Peyer's patch (tissue), 4 donors: ENCODE measurements around the gene SYVN1. TPM values are rescaled to one million over a fixed set of nuclear protein-coding genes. Genes with fewer than 3 reads are reported as not detected.
"Not testable (repeated sequence)": the region's sequence is repeated elsewhere in the genome, so short reads cannot be mapped to it uniquely, and the experiment has no call there.

Source experiments
- DNase-seq, 3 donors: peaks; one replicate each; pipeline ENCODE4 v3.0.0-alpha.2; 2017 to 2019
- H3K27ac ChIP-seq, 4 donors: fragments of 200-600 bp; sonication (generic); one replicate each; pipeline ENCODE4 v1.5.1; 2016 to 2019
- H3K27me3 ChIP-seq, 2 donors: fragments of 200-600 bp; sonication (generic); one replicate each; pipeline ENCODE4 v1.5.1; 2019
- H3K36me3 ChIP-seq, 3 donors: fragments of 200-600 bp; sonication (generic); one replicate each; pipeline ENCODE4 v1.5.1; 2016 to 2019
- H3K4me1 ChIP-seq, 4 donors: fragments of 200-600 bp; sonication (generic); one replicate each; pipeline ENCODE4 v1.5.1; 2016 to 2019
- H3K4me3 ChIP-seq, 4 donors: fragments of 200-600 bp; sonication (generic); 1 replicate in 3 of 4; 2 replicates in 1 of 4; pipeline ENCODE4 v1.5.1; 2016 to 2019; ENCODE audit warnings: mild to moderate bottlenecking in 1 of 4
- H3K9me3 ChIP-seq, 4 donors: fragments of 200-600 bp; sonication (generic); one replicate each; pipeline ENCODE4 v1.5.1; 2016 to 2019; ENCODE audit warnings: mild to moderate bottlenecking in 1 of 4
- CTCF ChIP-seq, 6 experiments: fragments of 450-650 bp in 4 of 6; fragments of 200-600 bp in 2 of 6; sonication (generic) in 1 of 6; IDR thresholded peaks; one replicate each; pipeline ENCODE4 v1.5.1; 2017 to 2019; ENCODE audit warnings: antibody characterized with exemption in 6 of 6, mild to moderate bottlenecking in 3 of 6, moderate library complexity in 1 of 6
- POLR2A ChIP-seq, 2 donors: fragments of 450-650 bp; IDR thresholded peaks; one replicate each; pipeline ENCODE4 v1.5.1; 2017; ENCODE audit warnings: antibody characterized with exemption in 2 of 2, mild to moderate bottlenecking in 2 of 2, moderate library complexity in 2 of 2
- total RNA-seq, 4 donors: library from RNA; depleted of rRNA; stranded (reverse); fragments of >200 nt; gene quantifications; one replicate each; pipeline ENCODE4 v1.1.0, GENCODE V29; 2016

Gene SYVN1
- total RNA-seq, 4 donors from 2014 or later = 37.1 to 61.9 (median 51.6) TPM

DNA sequence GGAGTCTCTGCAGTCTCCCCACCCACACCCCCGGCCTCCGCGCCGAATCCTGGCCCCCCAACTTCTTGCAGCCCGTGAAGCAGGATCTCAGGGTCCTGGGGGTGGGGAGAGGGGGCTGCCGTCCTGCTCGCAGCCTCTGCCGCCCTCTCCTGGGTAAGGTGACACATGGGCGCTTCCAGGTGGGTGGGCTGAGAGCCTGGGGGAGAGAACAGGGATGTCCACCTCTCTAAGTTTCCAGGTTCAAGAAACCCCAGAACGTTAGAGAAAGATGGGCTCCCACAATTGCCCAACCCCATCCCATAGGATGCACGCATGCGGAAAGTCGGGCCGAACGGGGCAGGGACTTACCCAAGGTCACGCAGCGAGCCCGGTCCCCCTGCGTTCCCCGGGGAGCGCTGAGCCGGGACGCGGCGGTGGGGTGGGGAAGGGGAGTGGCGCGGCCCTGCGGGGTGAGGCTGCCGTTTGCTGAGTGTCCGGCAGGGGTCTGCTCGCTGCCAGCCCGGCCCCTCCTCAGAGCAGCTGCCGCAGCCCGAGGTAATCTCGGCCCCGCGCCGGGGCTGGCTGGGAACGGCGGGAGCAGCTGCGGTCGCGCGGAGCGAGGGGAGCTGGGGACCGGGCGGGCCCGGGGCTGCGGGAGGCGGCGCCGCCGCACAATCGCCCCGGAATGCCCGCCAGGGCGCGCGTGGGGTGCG is 46.7 kb upstream of the SYVN1 start:
- H3K4me1 ChIP-seq = peaks cover 0 to 31% (median 9%) of the 10 kb centered on the region in 4 donors
- DNase-seq = peak; percentile 71 to 78 (median 77)

DNA sequence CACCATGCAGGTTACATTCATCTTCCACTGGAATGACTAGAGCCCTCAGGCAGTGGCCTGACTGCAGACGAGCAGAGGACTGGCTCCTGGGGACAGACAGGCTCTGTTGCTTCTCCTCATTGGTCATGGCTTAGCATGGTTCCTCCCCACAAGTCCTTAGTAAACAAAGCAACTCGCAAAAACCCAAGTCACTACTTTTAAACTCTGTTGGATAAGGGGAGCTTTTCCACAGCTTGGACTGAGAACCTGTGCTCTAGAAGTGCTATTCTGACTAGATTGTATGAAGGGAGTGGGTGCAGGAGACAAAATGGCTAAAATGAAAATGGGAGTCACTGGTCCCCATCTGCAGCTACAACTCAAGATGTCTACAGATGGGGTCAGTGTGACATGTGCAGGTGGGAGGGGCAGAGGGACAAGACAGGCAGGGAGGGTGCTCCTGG is 40.3 kb upstream of the SYVN1 start:
- H3K4me1 ChIP-seq, H3K9me3 ChIP-seq, H3K36me3 ChIP-seq, H3K27me3 ChIP-seq, DNase-seq, H3K27ac ChIP-seq, H3K4me3 ChIP-seq: not testable (repeated sequence)

More for the DNA sequence above, 46.7 kb upstream of the SYVN1 start:
- Histone ChIP-seq H3K27me3 (no peaks in the 10 kb centered on the region), H3K36me3 (peaks cover 0 to 21% (median 0%) of the 10 kb centered on the region in 3 donors), H3K27ac (peak overlapping the region; percentile 90 to 99 (median 94)), H3K4me3 (peak overlapping the region; percentile 75 to 97 (median 82)), H3K9me3 (no peaks in the 10 kb centered on the region)
- TF ChIP-seq POLR2A (IDR thresholded peaks at IDR 0.05) (peak in 1 of 2 donors; percentile 62), CTCF (IDR thresholded peaks at IDR 0.05) (peak; percentile 27 to 63 (median 58))

GRCh38 chr11:65172600-65172999 is 38.3 kb upstream of the SYVN1 start:
- H3K4me1 ChIP-seq = no peaks in the 10 kb centered on the region
- H3K36me3 ChIP-seq = no peaks in the 10 kb centered on the region
- TF ChIP-seq POLR2A (IDR thresholded peaks at IDR 0.05) (no peak), CTCF (IDR thresholded peaks at IDR 0.05) (no peak)
- H3K4me3 ChIP-seq = no peak overlapping the region
- no peaks in the 10 kb centered on the region for H3K27me3 ChIP-seq
- H3K27ac ChIP-seq = no peak overlapping the region
- no peaks in the 10 kb centered on the region for H3K9me3 ChIP-seq
- DNase-seq = peak in 2 of 3 donors; percentile 4 to 18

GRCh38 chr11:65170058-65170534 is 35.8 kb upstream of the SYVN1 start, which contains the start of gene SPDYC:
SPDYC (plus strand) TSS chr11:65170233; CDS start chr11:65171358, 1,125 bp downstream.
- Histone ChIP-seq H3K27me3 (no peaks in the 10 kb centered on the region), H3K4me3 (no peak within 1 kb of the TSS), H3K36me3 (no peaks in the 10 kb centered on the region), H3K27ac (peak within 1 kb of the TSS in 3 of 4 donors; percentile 8 to 43 (median 28)), H3K9me3 (no peaks in the 10 kb centered on the region), H3K4me1 (no peaks in the 10 kb centered on the region)
- DNase-seq = no peak
- TF ChIP-seq CTCF (IDR thresholded peaks at IDR 0.05) (no peak), POLR2A (IDR thresholded peaks at IDR 0.05) (no peak)

DNA sequence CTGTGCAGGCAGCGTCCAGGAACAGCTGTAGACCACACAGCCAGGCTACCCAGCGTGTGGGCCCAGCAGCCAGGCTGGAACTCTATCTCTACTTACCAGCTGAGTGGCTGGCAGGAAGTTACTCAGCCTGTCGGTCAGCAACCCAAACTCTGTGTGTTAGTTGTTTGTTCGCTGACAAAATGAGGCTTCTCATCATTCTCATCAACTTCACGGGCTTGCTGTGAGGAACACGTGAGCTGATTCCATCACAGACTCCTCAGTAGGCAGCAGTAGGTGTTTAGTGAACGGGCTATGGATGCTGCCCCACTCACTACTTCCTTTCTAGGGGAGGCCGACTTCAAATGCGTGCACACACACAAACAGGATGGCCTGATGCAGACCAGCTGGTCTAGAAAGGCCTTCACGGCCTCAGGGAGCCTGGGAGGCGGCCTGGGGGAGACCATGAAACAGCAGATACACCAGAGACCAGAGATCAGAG is 34.9 kb upstream of the SYVN1 start:
- TF ChIP-seq CTCF (IDR thresholded peaks at IDR 0.05) = no peak
- no peak for TF ChIP-seq POLR2A (IDR thresholded peaks at IDR 0.05)
- Histone ChIP-seq H3K9me3 (no peaks in the 10 kb centered on the region), H3K36me3 (no peaks in the 10 kb centered on the region), H3K27ac (peak overlapping the region in 3 of 4 donors; percentile 8 to 43 (median 28)), H3K27me3 (no peaks in the 10 kb centered on the region), H3K4me1 (no peaks in the 10 kb centered on the region), H3K4me3 (no peak overlapping the region)
- peak in 1 of 3 donors; percentile 33 for DNase-seq

DNA sequence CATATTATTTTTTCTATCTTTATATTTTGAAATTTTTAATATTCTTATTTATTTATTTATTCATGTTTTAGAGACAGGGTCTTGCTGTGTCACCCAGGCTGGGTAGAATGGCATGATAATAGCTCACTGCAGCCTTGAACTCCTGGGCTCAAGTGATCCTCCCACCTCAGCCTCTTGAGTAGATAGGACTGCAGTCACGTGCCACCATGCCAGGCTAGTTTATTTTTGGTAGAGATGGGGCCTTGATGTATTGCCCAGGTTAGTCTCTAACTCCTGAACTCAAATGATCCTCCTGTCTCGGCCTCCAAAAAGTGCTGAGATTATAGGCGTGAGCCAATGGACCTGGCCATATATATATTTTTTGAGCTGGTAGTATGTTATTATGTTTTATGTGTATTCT is 33.3 kb upstream of the SYVN1 start:
- TF ChIP-seq POLR2A (IDR thresholded peaks at IDR 0.05) = no peak
- TF ChIP-seq CTCF (IDR thresholded peaks at IDR 0.05) = no peak

More for the DNA sequence above, 33.3 kb upstream of the SYVN1 start:
- H3K9me3 ChIP-seq = no peaks in the 10 kb centered on the region
- no peak overlapping the region for H3K4me3 ChIP-seq
- no peaks in the 10 kb centered on the region for H3K4me1 ChIP-seq
- H3K27me3 ChIP-seq = no peaks in the 10 kb centered on the region
- DNase-seq = no peak
- H3K27ac ChIP-seq = no peak overlapping the region
- no peaks in the 10 kb centered on the region for H3K36me3 ChIP-seq
